Liver (tissue), 9 donors: Measurements from ENCODE around the gene CDC45. TPM values are rescaled to one million over a fixed set of nuclear protein-coding genes. Genes with fewer than 3 reads are reported as not detected.

ENCODE experiments used
- DNase-seq: peaks from one replicate; pipeline ENCODE4 v3.0.0-alpha.2; 2017; ENCODE audit warnings: low spot score
- H3K27ac ChIP-seq, 2 donors: one replicate each; pipeline ENCODE4 v1.7.0; 2013; ENCODE audit warnings: inconsistent platforms in 2 of 2, low read length in 2 of 2, control low read depth in 1 of 2, low read depth in 1 of 2, mild to moderate bottlenecking in 1 of 2
- H3K27me3 ChIP-seq, 4 donors: one replicate each; pipeline versions ENCODE4 v1.6.1 to v1.7.0; 2013; ENCODE audit warnings: low read length in 3 of 4, inconsistent platforms in 1 of 4, mild to moderate bottlenecking in 1 of 4, moderate library complexity in 1 of 4; ENCODE audit not compliant: control insufficient read depth in 4 of 4, insufficient read depth in 4 of 4
- H3K36me3 ChIP-seq, 4 donors: one replicate each; pipeline versions ENCODE4 v1.6.1 to v1.7.0; 2013; ENCODE audit warnings: low read length in 3 of 4, mild to moderate bottlenecking in 3 of 4, low read depth in 1 of 4, moderate library complexity in 1 of 4; ENCODE audit not compliant: control insufficient read depth in 4 of 4, insufficient read depth in 3 of 4
- H3K4me1 ChIP-seq, 4 donors: one replicate each; pipeline versions ENCODE4 v1.6.1 to v1.7.0; 2013; ENCODE audit warnings: low read length in 3 of 4, mild to moderate bottlenecking in 3 of 4, moderate library complexity in 1 of 4; ENCODE audit not compliant: control insufficient read depth in 4 of 4, insufficient read depth in 4 of 4
- H3K4me3 ChIP-seq, 3 donors: one replicate each; pipeline versions ENCODE4 v1.6.1 to v1.7.0; 2013; ENCODE audit warnings: low read length in 3 of 3, control low read depth in 1 of 3, low read depth in 1 of 3, mild to moderate bottlenecking in 1 of 3
- H3K9ac ChIP-seq, 2 donors: one replicate each; pipeline ENCODE4 v1.7.0; 2013; ENCODE audit warnings: low read length in 2 of 2, mild to moderate bottlenecking in 2 of 2, moderate library complexity in 2 of 2, control low read depth in 1 of 2, low read depth in 1 of 2
- H3K9me3 ChIP-seq, 4 donors: one replicate each; pipeline versions ENCODE4 v1.6.1 to v1.7.0; 2013; ENCODE audit warnings: low read length in 3 of 4; ENCODE audit not compliant: control insufficient read depth in 4 of 4
- GABPA ChIP-seq, 2 donors: IDR thresholded peaks in 1 of 2; conservative IDR thresholded peaks in 1 of 2; 2 replicates each; pipeline ENCODE4 v1.6.1; 2016; ENCODE audit warnings: antibody characterized with exemption in 2 of 2, mild to moderate bottlenecking in 1 of 2, moderate library complexity in 1 of 2
- HNF4A ChIP-seq, 2 donors: conservative IDR thresholded peaks; 2 replicates each; pipeline ENCODE4 v1.6.1; 2016; ENCODE audit warnings: antibody characterized with exemption in 2 of 2, mild to moderate bottlenecking in 2 of 2
- NR2F2 ChIP-seq: IDR thresholded peaks from 2 replicates; pipeline ENCODE4 v1.6.1; 2016; ENCODE audit warnings: antibody characterized with exemption
- TAF1 ChIP-seq: conservative IDR thresholded peaks from 2 replicates; pipeline ENCODE4 v1.6.1; 2016; ENCODE audit warnings: antibody characterized with exemption, mild to moderate bottlenecking
- YY1 ChIP-seq: IDR thresholded peaks from 2 replicates; pipeline ENCODE4 v1.6.1; 2016; ENCODE audit warnings: antibody characterized with exemption, mild to moderate bottlenecking
- WGBS: extraction: QIAGEN DNeasy Blood & Tissue Kit; methylation state at CpG from one replicate; pipeline ENCODE4 v1.1.7; 2013; 5-methylcytosine and 5-hydroxymethylcytosine counted together
- polyA plus RNA-seq, 2 donors: library from polyadenylated mRNA; stranded (reverse) in 1 of 2; unstranded in 1 of 2; fragments of 200-250 nt in 1 of 2; fragments of >200 nt in 1 of 2; fragmentation: Nextera tagmentation in 1 of 2; extraction: Ambion mirVana in 1 of 2; gene quantifications; one replicate each; pipeline versions ENCODE4 v1.2.1 to v1.2.3, GENCODE V29; 2013 to 2015
- total RNA-seq, 2 donors: library from RNA; depleted of rRNA; stranded (reverse); fragments of >200 nt; gene quantifications; one replicate each; pipeline ENCODE4 v1.2.3, GENCODE V29; 2014
- TF ChIP-seq, protein P1 (sequence below): IDR thresholded peaks from 2 replicates; pipeline ENCODE4 v1.6.1; 2016; ENCODE audit warnings: antibody characterized with exemption, mild to moderate bottlenecking
- TF ChIP-seq, protein P2 (sequence below): fragments of 150-350 bp; IDR thresholded peaks from 2 replicates; pipeline ENCODE4 v1.5.1; 2017; ENCODE audit warnings: improper control_type of control experiment, low read depth, low read length; ENCODE audit not compliant: missing input control
- TF ChIP-seq, protein P3 (sequence below): IDR thresholded peaks from 2 replicates; pipeline ENCODE4 v1.6.1; 2016; ENCODE audit warnings: antibody characterized with exemption
- TF ChIP-seq, protein P4 (sequence below): IDR thresholded peaks from 2 replicates; pipeline ENCODE4 v1.6.1; 2016; ENCODE audit warnings: antibody characterized with exemption
- donor health status: healthy.
- donor health status: healthy.
- donor health status: healthy.
- donor health status: healthy.
- donor health status: healthy.

CDC45 gene
- total and polyA plus RNA-seq, 4 donors = 0.33 to 15.5 (median 0.94) TPM

DNA sequence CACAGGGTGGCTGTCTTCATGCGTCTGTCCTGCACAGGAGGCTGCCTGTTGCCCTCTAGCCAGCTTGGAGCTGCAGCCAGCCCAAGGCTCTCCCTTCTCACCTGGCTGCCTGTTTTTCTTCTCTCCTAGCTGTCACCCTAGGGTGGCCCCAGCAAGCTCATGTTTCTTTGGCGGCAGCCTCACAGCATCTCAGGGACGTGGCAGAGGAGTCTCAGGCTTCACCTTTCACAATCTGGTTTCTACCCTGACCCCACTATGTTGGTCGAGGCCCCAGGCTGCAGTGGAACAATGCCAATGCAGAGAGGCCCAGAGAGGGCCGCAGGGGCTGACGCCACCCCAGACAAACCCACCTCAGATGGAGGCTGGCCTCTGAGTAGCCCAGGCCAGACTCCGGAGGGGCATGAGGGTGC, 47.0 kb downstream of the CDC45 start:
- no peaks in the 10 kb centered on the region for H3K9me3 ChIP-seq
- peaks cover 0 to 10% (median 5%) of the 10 kb centered on the region in 4 donors for H3K27me3 ChIP-seq
- no peak overlapping the region for H3K9ac ChIP-seq
- 75% methylated on average over 7 of the region's 7 CpGs for WGBS
- no peaks in the 10 kb centered on the region for H3K36me3 ChIP-seq
- TF ChIP-seq, protein P1, sequence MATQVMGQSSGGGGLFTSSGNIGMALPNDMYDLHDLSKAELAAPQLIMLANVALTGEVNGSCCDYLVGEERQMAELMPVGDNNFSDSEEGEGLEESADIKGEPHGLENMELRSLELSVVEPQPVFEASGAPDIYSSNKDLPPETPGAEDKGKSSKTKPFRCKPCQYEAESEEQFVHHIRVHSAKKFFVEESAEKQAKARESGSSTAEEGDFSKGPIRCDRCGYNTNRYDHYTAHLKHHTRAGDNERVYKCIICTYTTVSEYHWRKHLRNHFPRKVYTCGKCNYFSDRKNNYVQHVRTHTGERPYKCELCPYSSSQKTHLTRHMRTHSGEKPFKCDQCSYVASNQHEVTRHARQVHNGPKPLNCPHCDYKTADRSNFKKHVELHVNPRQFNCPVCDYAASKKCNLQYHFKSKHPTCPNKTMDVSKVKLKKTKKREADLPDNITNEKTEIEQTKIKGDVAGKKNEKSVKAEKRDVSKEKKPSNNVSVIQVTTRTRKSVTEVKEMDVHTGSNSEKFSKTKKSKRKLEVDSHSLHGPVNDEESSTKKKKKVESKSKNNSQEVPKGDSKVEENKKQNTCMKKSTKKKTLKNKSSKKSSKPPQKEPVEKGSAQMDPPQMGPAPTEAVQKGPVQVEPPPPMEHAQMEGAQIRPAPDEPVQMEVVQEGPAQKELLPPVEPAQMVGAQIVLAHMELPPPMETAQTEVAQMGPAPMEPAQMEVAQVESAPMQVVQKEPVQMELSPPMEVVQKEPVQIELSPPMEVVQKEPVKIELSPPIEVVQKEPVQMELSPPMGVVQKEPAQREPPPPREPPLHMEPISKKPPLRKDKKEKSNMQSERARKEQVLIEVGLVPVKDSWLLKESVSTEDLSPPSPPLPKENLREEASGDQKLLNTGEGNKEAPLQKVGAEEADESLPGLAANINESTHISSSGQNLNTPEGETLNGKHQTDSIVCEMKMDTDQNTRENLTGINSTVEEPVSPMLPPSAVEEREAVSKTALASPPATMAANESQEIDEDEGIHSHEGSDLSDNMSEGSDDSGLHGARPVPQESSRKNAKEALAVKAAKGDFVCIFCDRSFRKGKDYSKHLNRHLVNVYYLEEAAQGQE = no peak
- no peak for TF ChIP-seq YY1
- TF ChIP-seq, protein P2, sequence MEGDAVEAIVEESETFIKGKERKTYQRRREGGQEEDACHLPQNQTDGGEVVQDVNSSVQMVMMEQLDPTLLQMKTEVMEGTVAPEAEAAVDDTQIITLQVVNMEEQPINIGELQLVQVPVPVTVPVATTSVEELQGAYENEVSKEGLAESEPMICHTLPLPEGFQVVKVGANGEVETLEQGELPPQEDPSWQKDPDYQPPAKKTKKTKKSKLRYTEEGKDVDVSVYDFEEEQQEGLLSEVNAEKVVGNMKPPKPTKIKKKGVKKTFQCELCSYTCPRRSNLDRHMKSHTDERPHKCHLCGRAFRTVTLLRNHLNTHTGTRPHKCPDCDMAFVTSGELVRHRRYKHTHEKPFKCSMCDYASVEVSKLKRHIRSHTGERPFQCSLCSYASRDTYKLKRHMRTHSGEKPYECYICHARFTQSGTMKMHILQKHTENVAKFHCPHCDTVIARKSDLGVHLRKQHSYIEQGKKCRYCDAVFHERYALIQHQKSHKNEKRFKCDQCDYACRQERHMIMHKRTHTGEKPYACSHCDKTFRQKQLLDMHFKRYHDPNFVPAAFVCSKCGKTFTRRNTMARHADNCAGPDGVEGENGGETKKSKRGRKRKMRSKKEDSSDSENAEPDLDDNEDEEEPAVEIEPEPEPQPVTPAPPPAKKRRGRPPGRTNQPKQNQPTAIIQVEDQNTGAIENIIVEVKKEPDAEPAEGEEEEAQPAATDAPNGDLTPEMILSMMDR = no peak
- no peak for TF ChIP-seq HNF4A (conservative IDR thresholded peaks at IDR 0.05)
- no peak for TF ChIP-seq GABPA (IDR thresholded peaks at IDR 0.05 in 1 of 2, conservative IDR thresholded peaks at IDR 0.05 in 1 of 2)
- TF ChIP-seq, protein P3, sequence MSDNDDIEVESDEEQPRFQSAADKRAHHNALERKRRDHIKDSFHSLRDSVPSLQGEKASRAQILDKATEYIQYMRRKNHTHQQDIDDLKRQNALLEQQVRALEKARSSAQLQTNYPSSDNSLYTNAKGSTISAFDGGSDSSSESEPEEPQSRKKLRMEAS = no peak
- H3K4me1 ChIP-seq = peaks cover 4 to 22% (median 9%) of the 10 kb centered on the region in 4 donors
- H3K27ac ChIP-seq = no peak overlapping the region
- no peak for DNase-seq
- no peak overlapping the region for H3K4me3 ChIP-seq

DNA sequence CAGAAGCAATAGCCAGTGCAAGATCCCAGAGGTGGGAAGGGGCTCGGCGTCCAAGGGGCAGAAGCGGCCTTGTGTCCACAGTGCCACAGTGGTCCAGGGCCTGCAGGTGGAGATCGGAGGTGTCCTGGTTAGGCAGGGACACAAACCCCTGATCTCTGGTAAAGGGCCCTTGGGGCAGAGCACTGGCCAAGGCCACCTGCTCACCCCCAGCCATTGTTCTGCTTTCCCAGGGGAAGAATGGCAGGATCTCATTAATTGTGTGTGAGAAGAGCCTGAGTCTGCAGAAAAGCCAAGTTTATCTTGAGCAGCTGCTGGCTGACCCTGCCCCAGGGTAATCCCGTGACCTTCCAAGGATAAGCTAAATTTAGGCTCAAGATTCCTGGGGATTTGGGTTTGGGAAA, 47.6 kb downstream of the CDC45 start:
- Histone ChIP-seq H3K4me1 (peaks cover 4 to 22% (median 9%) of the 10 kb centered on the region in 4 donors), H3K9me3 (no peaks in the 10 kb centered on the region), H3K36me3 (no peaks in the 10 kb centered on the region), H3K4me3 (no peak overlapping the region), H3K27ac (no peak overlapping the region), H3K9ac (no peak overlapping the region), H3K27me3 (peaks cover 0 to 10% (median 5%) of the 10 kb centered on the region in 4 donors)
- DNase-seq = no peak
- 85% methylated on average over 5 of the region's 5 CpGs for WGBS
- peak; percentile 95 for TF ChIP-seq NR2F2
- TF ChIP-seq GABPA (IDR thresholded peaks at IDR 0.05 in 1 of 2, conservative IDR thresholded peaks at IDR 0.05 in 1 of 2) = no peak

DNA sequence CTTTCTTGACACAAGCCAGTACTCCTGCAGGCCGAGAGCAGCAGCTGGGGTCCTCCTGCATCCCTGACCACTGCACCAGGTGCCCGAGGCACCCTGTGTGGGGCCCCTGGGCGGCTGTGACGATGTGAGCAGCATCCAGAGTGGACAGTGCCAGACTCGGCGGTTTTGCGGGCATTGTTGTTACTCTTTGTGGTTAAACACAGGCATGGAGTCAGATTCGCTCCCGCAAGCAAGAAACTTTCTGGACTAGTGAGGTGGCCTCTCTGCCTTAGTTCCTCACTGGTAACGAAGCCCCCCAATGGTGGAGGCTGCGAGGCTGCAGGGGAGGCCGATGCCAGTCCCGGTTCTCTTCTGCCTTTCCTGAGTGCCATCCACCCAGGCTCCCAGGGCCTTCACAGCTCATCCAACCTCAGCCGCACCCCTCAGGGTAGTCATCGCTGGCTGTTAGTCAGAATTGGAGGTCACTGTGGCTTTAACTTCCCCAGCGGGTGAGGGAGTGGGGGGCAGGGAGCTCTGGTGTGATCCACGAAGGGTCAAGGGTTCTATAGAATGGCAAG, 48.2 kb downstream of the CDC45 start:
- 75% methylated on average over 17 of the region's 17 CpGs for WGBS
- TF ChIP-seq, protein P4, sequence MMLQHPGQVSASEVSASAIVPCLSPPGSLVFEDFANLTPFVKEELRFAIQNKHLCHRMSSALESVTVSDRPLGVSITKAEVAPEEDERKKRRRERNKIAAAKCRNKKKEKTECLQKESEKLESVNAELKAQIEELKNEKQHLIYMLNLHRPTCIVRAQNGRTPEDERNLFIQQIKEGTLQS = no peak
- TF ChIP-seq, protein P3 = no peak
- TF ChIP-seq TAF1 (no peak), GABPA (IDR thresholded peaks at IDR 0.05 in 1 of 2, conservative IDR thresholded peaks at IDR 0.05 in 1 of 2) (no peak)
- TF ChIP-seq, protein P1 = no peak
- TF ChIP-seq, protein P2 = no peak
- H3K9ac ChIP-seq = no peak overlapping the region
- no peaks in the 10 kb centered on the region for H3K9me3 ChIP-seq
- no peak overlapping the region for H3K4me3 ChIP-seq
- H3K4me1 ChIP-seq = peaks cover 4 to 22% (median 9%) of the 10 kb centered on the region in 4 donors
- no peaks in the 10 kb centered on the region for H3K36me3 ChIP-seq
- H3K27me3 ChIP-seq = peaks cover 0 to 10% (median 5%) of the 10 kb centered on the region in 4 donors
- no peak overlapping the region for H3K27ac ChIP-seq
- no peak for DNase-seq
